ENCODE data around the gene CACFD1.

The CACFD1 gene

GRCh38 chr9:133513214-133514100 lies 53.7 kb downstream of the CACFD1 start:
- ChIA-PET CTCF (no interaction called here), POLR2A (no interaction called here)
- TF ChIP-seq FOXA1 (IDR thresholded peaks at IDR 0.05): no peak
- no peak for TF ChIP-seq PKNOX1 (IDR thresholded peaks at IDR 0.05)
- no peak for TF ChIP-seq CTBP1 (IDR thresholded peaks at IDR 0.05; ENCODE audit: borderline replicate concordance)
- no peak for TF ChIP-seq SP1 (IDR thresholded peaks at IDR 0.05)
- no peak for TF ChIP-seq LEF1 (IDR thresholded peaks at IDR 0.05; ENCODE audit: borderline replicate concordance)
- no peak for TF ChIP-seq BHLHE40 (IDR thresholded peaks at IDR 0.05; ENCODE audit: borderline replicate concordance)
- no peak for TF ChIP-seq L3MBTL2 (conservative IDR thresholded peaks at IDR 0.05)
- TF ChIP-seq SUZ12 (IDR thresholded peaks at IDR 0.05): no peak
- no peak for TF ChIP-seq ARNT (IDR thresholded peaks at IDR 0.05)
- TF ChIP-seq HDGF (IDR thresholded peaks at IDR 0.05; ENCODE audit: borderline replicate concordance): no peak
- TF ChIP-seq ZNF384 (IDR thresholded peaks at IDR 0.05): no peak
- no peak for TF ChIP-seq NFRKB (IDR thresholded peaks at IDR 0.05)
- no peak for TF ChIP-seq TARDBP (IDR thresholded peaks at IDR 0.05)
- no peak for TF ChIP-seq ELF4 (IDR thresholded peaks at IDR 0.05)
- no peak for DNase-seq (ENCODE audit: extremely low spot score)

- ChIA-PET CTCF (interaction anchor here (0.6 kb wide), 1 partner anchor 171 kb away, joined by 3 read pairs; no protein-coding TSS in a partner anchor), POLR2A (no interaction called here)
- DNase-seq (ENCODE audit: extremely low spot score): no peak
- no peak for TF ChIP-seq PKNOX1 (IDR thresholded peaks at IDR 0.05)
- TF ChIP-seq L3MBTL2 (conservative IDR thresholded peaks at IDR 0.05): no peak
- TF ChIP-seq CTBP1 (IDR thresholded peaks at IDR 0.05; ENCODE audit: borderline replicate concordance): no peak
- no peak for TF ChIP-seq NFRKB (IDR thresholded peaks at IDR 0.05)
- no peak for TF ChIP-seq TARDBP (IDR thresholded peaks at IDR 0.05)
- no peak for TF ChIP-seq ARNT (IDR thresholded peaks at IDR 0.05)
- no peak for TF ChIP-seq BHLHE40 (IDR thresholded peaks at IDR 0.05; ENCODE audit: borderline replicate concordance)
- TF ChIP-seq FOXM1 (IDR thresholded peaks at IDR 0.05; ENCODE audit: borderline replicate concordance): no peak
- TF ChIP-seq SP1 (IDR thresholded peaks at IDR 0.05): no peak
- no peak for TF ChIP-seq ZNF384 (IDR thresholded peaks at IDR 0.05)
- TF ChIP-seq FOXA1 (IDR thresholded peaks at IDR 0.05): no peak
- TF ChIP-seq HDGF (IDR thresholded peaks at IDR 0.05; ENCODE audit: borderline replicate concordance): no peak
- no peak for TF ChIP-seq LEF1 (IDR thresholded peaks at IDR 0.05; ENCODE audit: borderline replicate concordance)
- TF ChIP-seq ELF4 (IDR thresholded peaks at IDR 0.05): no peak
- TF ChIP-seq SUZ12 (IDR thresholded peaks at IDR 0.05): no peak
- no peak for TF ChIP-seq FOXK2 (IDR thresholded peaks at IDR 0.05)
Measured at GRCh38 chr9:133514460-133515239, 54.9 kb downstream of the CACFD1 start.

GRCh38 chr9:133515240-133515610 lies 55.4 kb downstream of the CACFD1 start:
- ChIA-PET CTCF (no interaction called here), POLR2A (no interaction called here)
- TF ChIP-seq HDGF (IDR thresholded peaks at IDR 0.05; ENCODE audit: borderline replicate concordance) (no peak), FOXA1 (IDR thresholded peaks at IDR 0.05) (no peak), TARDBP (IDR thresholded peaks at IDR 0.05) (no peak), NFRKB (IDR thresholded peaks at IDR 0.05) (no peak), ZNF384 (IDR thresholded peaks at IDR 0.05) (no peak), PKNOX1 (IDR thresholded peaks at IDR 0.05) (no peak)
- no peak for DNase-seq (ENCODE audit: extremely low spot score)

- TF ChIP-seq NFRKB (IDR thresholded peaks at IDR 0.05): no peak
- DNase-seq (ENCODE audit: extremely low spot score): no peak
- ChIA-PET CTCF (no interaction called here), POLR2A (no interaction called here)
Measured at GRCh38 chr9:133515615-133516255, 56.0 kb downstream of the CACFD1 start.

GRCh38 chr9:133516256-133516960 lies 56.6 kb downstream of the CACFD1 start:
- no peak for DNase-seq (ENCODE audit: extremely low spot score)
- POLR2A ChIA-PET: no interaction called here
- CTCF ChIA-PET: no interaction called here
- no peak for TF ChIP-seq NFRKB (IDR thresholded peaks at IDR 0.05)
- no peak for TF ChIP-seq BHLHE40 (IDR thresholded peaks at IDR 0.05; ENCODE audit: borderline replicate concordance)
- TF ChIP-seq FOXM1 (IDR thresholded peaks at IDR 0.05; ENCODE audit: borderline replicate concordance): no peak
- TF ChIP-seq ZNF384 (IDR thresholded peaks at IDR 0.05): no peak
- TF ChIP-seq ELF4 (IDR thresholded peaks at IDR 0.05): no peak
- TF ChIP-seq PKNOX1 (IDR thresholded peaks at IDR 0.05): no peak
- no peak for TF ChIP-seq TARDBP (IDR thresholded peaks at IDR 0.05)
- TF ChIP-seq CTBP1 (IDR thresholded peaks at IDR 0.05; ENCODE audit: borderline replicate concordance): no peak
- no peak for TF ChIP-seq HDGF (IDR thresholded peaks at IDR 0.05; ENCODE audit: borderline replicate concordance)
- no peak for TF ChIP-seq SUZ12 (IDR thresholded peaks at IDR 0.05)
- TF ChIP-seq FOXA1 (IDR thresholded peaks at IDR 0.05): no peak

Data from HEK293T (cell line).